ENCODE results near the gene MROH7. TPM values are rescaled to one million over a fixed set of nuclear protein-coding genes. Genes with fewer than 3 reads are reported as not detected.

MROH7 gene
- total and polyA plus RNA-seq, 2 of the 13 experiments (the other 11 are each of a cell fraction or from before 2014, with no cell fraction given) = 0.09 TPM

- 48% methylated on average over 4 of the region's 4 CpGs for WGBS (ENCODE audit: low lambda C conversion rate)
Measured at GRCh38 chr1:54751426-54751825, 109.8 kb downstream of the MROH7 start.

More at GRCh38 chr1:54751426-54751825, 109.8 kb downstream of the MROH7 start:
- DNase-seq (ENCODE audit: low spot score) (no peak), FAIRE-seq (no peak), ATAC-seq (no peak)
- ChIA-PET POLR2A (no interaction called here), CTCF (ENCODE audit: low intra/inter-chr PET ratio, low total read pairs) (no interaction called here)
- intact Hi-C loops (cut with micrococcal nuclease; ENCODE audit: unreplicated experiment) (no loop called here), in situ Hi-C loops (cut with HindIII; ENCODE audit: extremely low pct_ligation_motif_present, low pct_unique_long_range_greater_than_20kb) (no loop called here)
- TF ChIP-seq ZNF264 (CRISPR knock-in tag; IDR thresholded peaks at IDR 0.05) (no peak), AFF4 (CRISPR knock-in tag; IDR thresholded peaks at IDR 0.05) (no peak)
- Histone ChIP-seq H3K9me3 (ENCODE audit: low read length) (no peaks in the 10 kb centered on the region), H3K27me3 (ENCODE audit: control insufficient read depth in 1 of 2, insufficient read depth in 2 of 2, low read length in 2 of 2) (no peaks in the 10 kb centered on the region; a peak in 1 of 5 replicates), H3K9ac (ENCODE audit: insufficient read depth, low read depth, low read length) (no peak overlapping the region), H3K27ac (ENCODE audit: extremely low read length, insufficient read depth, low read length) (no peak overlapping the region), H3K79me2 (ENCODE audit: insufficient read depth, low read length) (no peaks in the 10 kb centered on the region), H3K36me3 (replicated peaks in 1 of 2; ENCODE audit: control insufficient read depth in 1 of 2, insufficient read depth in 2 of 2, low read length in 2 of 2) (0 out of 5 replicates have a peak, but pooled peaks cover 0 to 1% of the 10 kb centered on the region in 2 experiments), H3K4me3 (replicated peaks in 1 of 3; ENCODE audit: insufficient read depth in 1 of 3, low read depth in 2 of 3, low read length in 3 of 3) (no peak overlapping the region), H4K20me1 (ENCODE audit: insufficient read depth, low read length) (no peaks in the 10 kb centered on the region), H2AFZ (ENCODE audit: low read length) (no peak overlapping the region), H3K4me1 (ENCODE audit: insufficient read depth, low read length) (no peaks in the 10 kb centered on the region), H3K4me2 (ENCODE audit: low read depth, low read length) (no peak overlapping the region)
- no TSS peak for BruUV-seq (replicated peaks)

All from HepG2 (cell line).